Activated CD4-positive, alpha-beta memory T cell treated with anti-CD3 and anti-CD28 coated beads, Interleukin-2, amount 10 ng/mL, durations not matched to agents 7 days and 5 days (primary cell): ENCODE measurements around the gene PPP1R37. TPM values are rescaled to one million over a fixed set of nuclear protein-coding genes. Genes with fewer than 3 reads are reported as not detected.
"Not testable (repeated sequence)": the region's sequence is repeated elsewhere in the genome, so short reads cannot be mapped to it uniquely, and the experiment has no call there.

ENCODE experiments used
- CTCF ChIA-PET: fragments of 350-600 bp; sonication (Branson Sonifier 250); formaldehyde crosslinking; loops from one replicate; lab custom pipeline; 2021; ENCODE audit warnings: antibody characterized with exemption, inconsistent platforms; lab: Charles Lee
- POLR2A ChIA-PET: fragments of 350-600 bp; sonication (Branson Sonifier 250); formaldehyde crosslinking; loops from one replicate; lab custom pipeline; 2021; ENCODE audit warnings: antibody characterized with exemption; lab: Charles Lee
- DNase-seq: peaks from one replicate; pipeline ENCODE4 v3.0.0-alpha.2; 2020
- H3K27ac Mint-ChIP-seq: one replicate; pipeline ENCODE4 v1.8.0; 2021; ENCODE audit warnings: mild to moderate bottlenecking, mixed read lengths
- H3K27me3 Mint-ChIP-seq: one replicate; pipeline ENCODE4 v1.8.0; 2021; ENCODE audit warnings: mixed read lengths
- H3K36me3 Mint-ChIP-seq: one replicate; pipeline ENCODE4 v1.8.0; 2021; ENCODE audit warnings: low read depth, mixed read lengths
- H3K4me1 Mint-ChIP-seq: one replicate; pipeline ENCODE4 v1.8.0; 2021; ENCODE audit warnings: mixed read lengths
- H3K4me3 Mint-ChIP-seq: one replicate; pipeline ENCODE4 v1.8.0; 2021; ENCODE audit warnings: mild to moderate bottlenecking, mixed read lengths
- H3K9me3 Mint-ChIP-seq: one replicate; pipeline ENCODE4 v1.8.0; 2021; ENCODE audit warnings: mixed read lengths
- total RNA-seq, 2 experiments: library from RNA; stranded (reverse); gene quantifications; one replicate each; pipeline ENCODE4 v1.2.3, GENCODE V29; 2021

PPP1R37 gene
- total RNA-seq, 2 experiments from 2014 or later: 16.3 to 16.4 TPM

GRCh38 chr19:45115809-45116615, 23.0 kb downstream of the PPP1R37 start:
- peaks cover 32% of the 10 kb centered on the region for H3K4me1 Mint-ChIP-seq
- ChIA-PET CTCF (no interaction called here), POLR2A (interaction anchor here (2.7 kb wide), 1 partner anchor 24 kb away, joined by 10 read pairs; the partner anchor contains the start of gene PPP1R37)
- H3K27ac Mint-ChIP-seq: no peak overlapping the region
- H3K4me3 Mint-ChIP-seq: no peak overlapping the region
- no peaks in the 10 kb centered on the region for H3K9me3 Mint-ChIP-seq
- no peaks in the 10 kb centered on the region for H3K36me3 Mint-ChIP-seq
- no peak for DNase-seq
- no peaks in the 10 kb centered on the region for H3K27me3 Mint-ChIP-seq

GRCh38 chr19:45117167-45117594, 24.2 kb downstream of the PPP1R37 start:
- DNase-seq: peak; percentile 39
- ChIA-PET CTCF (interaction anchor here (1.6 kb wide), 1 partner anchor 9 kb away, joined by 11 read pairs; no protein-coding TSS in a partner anchor), POLR2A (interaction anchor here (1.2 to 2.7 kb wide), 2 partner anchors 14 to 25 kb away, joined by 3 to 10 read pairs; partner anchors contain the start of gene PPP1R37)
- Mint-ChIP-seq H3K4me3 (no peak overlapping the region), H3K27me3 (no peaks in the 10 kb centered on the region), H3K4me1 (peaks cover 43% of the 10 kb centered on the region), H3K9me3 (no peaks in the 10 kb centered on the region), H3K27ac (peak overlapping the region; percentile 52), H3K36me3 (no peaks in the 10 kb centered on the region)

- DNase-seq: no peak
- POLR2A ChIA-PET: interaction anchor here (1.2 to 2.7 kb wide), 2 partner anchors 15 to 25 kb away, joined by 3 to 10 read pairs; partner anchors contain the start of gene PPP1R37
- H3K36me3 Mint-ChIP-seq: no peaks in the 10 kb centered on the region
- CTCF ChIA-PET: interaction anchor here (1.6 kb wide), 1 partner anchor 8 kb away, joined by 11 read pairs; no protein-coding TSS in a partner anchor
- H3K4me1 Mint-ChIP-seq: peaks cover 47% of the 10 kb centered on the region
- no peaks in the 10 kb centered on the region for H3K9me3 Mint-ChIP-seq
- no peak overlapping the region for H3K27ac Mint-ChIP-seq
- H3K4me3 Mint-ChIP-seq: no peak overlapping the region
- H3K27me3 Mint-ChIP-seq: no peaks in the 10 kb centered on the region
Measured at GRCh38 chr19:45117671-45118070, 24.7 kb downstream of the PPP1R37 start.

GRCh38 chr19:45118106-45118505, 25.1 kb downstream of the PPP1R37 start:
- H3K27me3 Mint-ChIP-seq: no peaks in the 10 kb centered on the region
- no peak overlapping the region for H3K4me3 Mint-ChIP-seq
- H3K27ac Mint-ChIP-seq: no peak overlapping the region
- no peaks in the 10 kb centered on the region for H3K9me3 Mint-ChIP-seq
- POLR2A ChIA-PET: interaction anchor here (2.7 kb wide), 1 partner anchor 26 kb away, joined by 10 read pairs; the partner anchor contains the start of gene PPP1R37
- no peak for DNase-seq
- H3K36me3 Mint-ChIP-seq: no peaks in the 10 kb centered on the region
- CTCF ChIA-PET: interaction anchor here (1.6 kb wide), 1 partner anchor 8 kb away, joined by 11 read pairs; no protein-coding TSS in a partner anchor
- H3K4me1 Mint-ChIP-seq: peaks cover 47% of the 10 kb centered on the region

- H3K27ac Mint-ChIP-seq, H3K4me3 Mint-ChIP-seq, DNase-seq, H3K36me3 Mint-ChIP-seq, H3K9me3 Mint-ChIP-seq, CTCF ChIA-PET, H3K27me3 Mint-ChIP-seq: not testable (repeated sequence)
- H3K4me1 Mint-ChIP-seq: peaks cover 47% of the 10 kb centered on the region
- POLR2A ChIA-PET: interaction anchor here (2.7 kb wide), 1 partner anchor 26 kb away, joined by 10 read pairs; the partner anchor contains the start of gene PPP1R37
Measured at GRCh38 chr19:45118591-45119355, 25.8 kb downstream of the PPP1R37 start.

- no peaks in the 10 kb centered on the region for H3K36me3 Mint-ChIP-seq
- ChIA-PET POLR2A (no interaction called here), CTCF (interaction anchor here (0.7 kb wide), 1 partner anchor 395 kb away, joined by 3 read pairs; no protein-coding TSS in a partner anchor)
- no peak overlapping the region for H3K27ac Mint-ChIP-seq
- DNase-seq: no peak
- H3K4me3 Mint-ChIP-seq: no peak overlapping the region
- no peaks in the 10 kb centered on the region for H3K9me3 Mint-ChIP-seq
- H3K4me1 Mint-ChIP-seq: peaks cover 47% of the 10 kb centered on the region
- H3K27me3 Mint-ChIP-seq: no peaks in the 10 kb centered on the region
Measured at GRCh38 chr19:45119582-45119981, 26.6 kb downstream of the PPP1R37 start.

- ChIA-PET POLR2A (no interaction called here), CTCF (no interaction called here)
- H3K36me3 Mint-ChIP-seq: no peaks in the 10 kb centered on the region
- H3K27ac Mint-ChIP-seq: no peak overlapping the region
- no peaks in the 10 kb centered on the region for H3K9me3 Mint-ChIP-seq
- H3K27me3 Mint-ChIP-seq: no peaks in the 10 kb centered on the region
- no peak for DNase-seq
- H3K4me1 Mint-ChIP-seq: peaks cover 33% of the 10 kb centered on the region
- no peak overlapping the region for H3K4me3 Mint-ChIP-seq
Measured at GRCh38 chr19:45121827-45122345, 28.9 kb downstream of the PPP1R37 start.

- ChIA-PET POLR2A (interaction anchor here (1.2 kb wide), 1 partner anchor 10 kb away, joined by 3 read pairs; no protein-coding TSS in a partner anchor), CTCF (no interaction called here)
- Mint-ChIP-seq H3K36me3 (no peaks in the 10 kb centered on the region), H3K4me3 (no peak overlapping the region), H3K4me1 (peaks cover 27% of the 10 kb centered on the region), H3K9me3 (no peaks in the 10 kb centered on the region), H3K27me3 (no peaks in the 10 kb centered on the region), H3K27ac (no peak overlapping the region)
- no peak for DNase-seq
Measured at GRCh38 chr19:45122832-45123231, 29.9 kb downstream of the PPP1R37 start.

- no peaks in the 10 kb centered on the region for H3K9me3 Mint-ChIP-seq
- H3K4me1 Mint-ChIP-seq: peaks cover 27% of the 10 kb centered on the region
- no peak for DNase-seq
- no peaks in the 10 kb centered on the region for H3K27me3 Mint-ChIP-seq
- ChIA-PET CTCF (no interaction called here), POLR2A (interaction anchor here (1.2 to 1.3 kb wide), 2 partner anchors 11 to 20 kb away, joined by 3 read pairs; no protein-coding TSS in a partner anchor)
- no peak overlapping the region for H3K27ac Mint-ChIP-seq
- no peaks in the 10 kb centered on the region for H3K36me3 Mint-ChIP-seq
- no peak overlapping the region for H3K4me3 Mint-ChIP-seq
Measured at GRCh38 chr19:45123440-45123850, 30.5 kb downstream of the PPP1R37 start.

GRCh38 chr19:45124021-45124420, 31.0 kb downstream of the PPP1R37 start:
- Mint-ChIP-seq H3K4me1 (peaks cover 25% of the 10 kb centered on the region), H3K27me3 (no peaks in the 10 kb centered on the region), H3K27ac (no peak overlapping the region), H3K36me3 (no peaks in the 10 kb centered on the region), H3K9me3 (no peaks in the 10 kb centered on the region), H3K4me3 (no peak overlapping the region)
- ChIA-PET CTCF (interaction anchor here (1.3 to 2.8 kb wide), 2 partner anchors 12 to 32 kb away, joined by 3 to 22 read pairs; partner anchors contain the start of gene PPP1R37), POLR2A (interaction anchor here (1.2 to 1.3 kb wide), 2 partner anchors 12 to 21 kb away, joined by 3 read pairs; no protein-coding TSS in a partner anchor)
- no peak for DNase-seq

- H3K4me3 Mint-ChIP-seq: no peak overlapping the region
- H3K9me3 Mint-ChIP-seq: no peaks in the 10 kb centered on the region
- ChIA-PET CTCF (interaction anchor here (0.5 to 2.8 kb wide), 14 partner anchors 8 to 159 kb away, joined by 3 to 22 read pairs (median 3); partner anchors contain the start of gene PPP1R37), POLR2A (interaction anchor here (1.1 kb wide), 1 partner anchor 33 kb away, joined by 3 read pairs; no protein-coding TSS in a partner anchor)
- DNase-seq: no peak
- no peak overlapping the region for H3K27ac Mint-ChIP-seq
- H3K36me3 Mint-ChIP-seq: no peaks in the 10 kb centered on the region
- peaks cover 23% of the 10 kb centered on the region for H3K4me1 Mint-ChIP-seq
- H3K27me3 Mint-ChIP-seq: no peaks in the 10 kb centered on the region
Measured at GRCh38 chr19:45125360-45125759, 32.4 kb downstream of the PPP1R37 start.

GRCh38 chr19:45125975-45126493, 33.1 kb downstream of the PPP1R37 start:
- Mint-ChIP-seq H3K4me3 (no peak overlapping the region), H3K27ac (no peak overlapping the region), H3K27me3 (no peaks in the 10 kb centered on the region), H3K4me1 (peaks cover 22% of the 10 kb centered on the region), H3K9me3 (no peaks in the 10 kb centered on the region), H3K36me3 (no peaks in the 10 kb centered on the region)
- POLR2A ChIA-PET: interaction anchor here (1.2 kb wide), 1 partner anchor 33 kb away, joined by 5 read pairs; the partner anchor contains the start of gene PPP1R37
- CTCF ChIA-PET: interaction anchor here (0.6 to 2.8 kb wide), 15 partner anchors 9 to 159 kb away, joined by 3 to 22 read pairs (median 3); partner anchors contain the start of gene PPP1R37
- DNase-seq: peak; percentile 75
